Inflammatory macrophage treated with lipopolysaccharide for 4 hours (primary cell): ENCODE data around the gene AMBP.

Source experiments
- DNase-seq: peaks from one replicate; pipeline ENCODE4 v3.0.0-alpha.2; 2020

Gene AMBP

GRCh38 chr9:114112778-114113584 is 34.9 kb upstream of the AMBP start:
- no peak for DNase-seq

GRCh38 chr9:114112325-114112724 is 34.2 kb upstream of the AMBP start:
- DNase-seq = no peak

- no peak for DNase-seq
Measured at GRCh38 chr9:114110180-114110579, 32.1 kb upstream of the AMBP start.

- DNase-seq = no peak
Measured at GRCh38 chr9:114109124-114109523, 31.0 kb upstream of the AMBP start.

- DNase-seq = peak; percentile 56
Measured at GRCh38 chr9:114108016-114108833, 30.1 kb upstream of the AMBP start.

GRCh38 chr9:114107286-114108001 is 29.3 kb upstream of the AMBP start:
- no peak for DNase-seq

- no peak for DNase-seq
Measured at GRCh38 chr9:114105236-114105635, 27.1 kb upstream of the AMBP start.

GRCh38 chr9:114102484-114102883 is 24.4 kb upstream of the AMBP start:
- no peak for DNase-seq

GRCh38 chr9:114100536-114100935 is 22.4 kb upstream of the AMBP start:
- peak; percentile 5 for DNase-seq

GRCh38 chr9:114099669-114100270 is 21.7 kb upstream of the AMBP start:
- DNase-seq = no peak

GRCh38 chr9:114098936-114099668 is 21.0 kb upstream of the AMBP start, which contains the start of gene KIF12:
Gene KIF12 (minus strand): TSS chr9:114099292. CDS start chr9:114099276, 16 bp downstream.
- no peak for DNase-seq

GRCh38 chr9:114098021-114098935 is 20.2 kb upstream of the AMBP start:
- peak; percentile 22 for DNase-seq

GRCh38 chr9:114097613-114098020 is 19.5 kb upstream of the AMBP start:
- DNase-seq = no peak

- DNase-seq = no peak
Measured at GRCh38 chr9:114096866-114097612, 18.9 kb upstream of the AMBP start.

GRCh38 chr9:114096041-114096511 is 18.0 kb upstream of the AMBP start:
- DNase-seq = no peak

- DNase-seq = no peak
Measured at GRCh38 chr9:114094971-114095370, 16.9 kb upstream of the AMBP start.

GRCh38 chr9:114093761-114094505 is 15.8 kb upstream of the AMBP start:
- DNase-seq = no peak

- no peak for DNase-seq
Measured at GRCh38 chr9:114093031-114093471, 15.0 kb upstream of the AMBP start.

GRCh38 chr9:114092336-114092735 is 14.2 kb upstream of the AMBP start:
- no peak for DNase-seq
